Ammon's horn (tissue), 1 donor: ENCODE measurements around the gene ADAMTS12.
"Not testable (repeated sequence)": the region's sequence is repeated elsewhere in the genome, so short reads cannot be mapped to it uniquely, and the experiment has no call there.

Experiments used
- DNase-seq: peaks from one replicate; pipeline ENCODE4 v3.0.0-alpha.2; 2016; ENCODE audit warnings: low spot score

Gene ADAMTS12

GRCh38 chr5:33901156-33901555 is 9.4 kb upstream of the ADAMTS12 start:
- no peak for DNase-seq

- DNase-seq = no peak
These were observed 2.8 kb upstream of the ADAMTS12 start for GRCh38 chr5:33894566-33894965.

- DNase-seq = no peak
These were observed 889 bp upstream of the ADAMTS12 start for GRCh38 chr5:33892620-33893137.

- no peak for DNase-seq
These were observed 373 bp downstream of the ADAMTS12 start for GRCh38 chr5:33891446-33891787.

GRCh38 chr5:33890131-33891032 is 1.4 kb downstream of the ADAMTS12 start:
- DNase-seq = no peak

- no peak for DNase-seq
These were observed 3.2 kb downstream of the ADAMTS12 start for GRCh38 chr5:33888587-33888986.

- DNase-seq = no peak
These were observed 4.5 kb downstream of the ADAMTS12 start for GRCh38 chr5:33887268-33887667.

GRCh38 chr5:33886283-33886682 is 5.5 kb downstream of the ADAMTS12 start:
- DNase-seq = no peak

GRCh38 chr5:33885679-33886078 is 6.1 kb downstream of the ADAMTS12 start:
- no peak for DNase-seq

GRCh38 chr5:33883482-33883881 is 8.3 kb downstream of the ADAMTS12 start:
- no peak for DNase-seq

GRCh38 chr5:33880319-33880718 is 11.5 kb downstream of the ADAMTS12 start:
- DNase-seq = no peak

- no peak for DNase-seq
These were observed 14.3 kb downstream of the ADAMTS12 start for GRCh38 chr5:33877449-33877848.

- DNase-seq = no peak
These were observed 24.5 kb downstream of the ADAMTS12 start for GRCh38 chr5:33867241-33867640.

GRCh38 chr5:33859177-33859576 is 32.6 kb downstream of the ADAMTS12 start:
- not testable (repeated sequence) for DNase-seq

GRCh38 chr5:33857037-33857436 is 34.8 kb downstream of the ADAMTS12 start:
- DNase-seq = no peak

GRCh38 chr5:33855396-33855795 is 36.4 kb downstream of the ADAMTS12 start:
- no peak for DNase-seq

GRCh38 chr5:33854733-33855151 is 37.0 kb downstream of the ADAMTS12 start:
- no peak for DNase-seq

GRCh38 chr5:33852837-33853236 is 39.0 kb downstream of the ADAMTS12 start:
- DNase-seq = no peak

- no peak for DNase-seq
These were observed 39.5 kb downstream of the ADAMTS12 start for GRCh38 chr5:33852319-33852718.

GRCh38 chr5:33850100-33850594 is 41.6 kb downstream of the ADAMTS12 start:
- no peak for DNase-seq

GRCh38 chr5:33848554-33848953 is 43.2 kb downstream of the ADAMTS12 start:
- no peak for DNase-seq

GRCh38 chr5:33846851-33847250 is 44.9 kb downstream of the ADAMTS12 start:
- DNase-seq = no peak

GRCh38 chr5:33843579-33843978 is 48.2 kb downstream of the ADAMTS12 start:
- DNase-seq = no peak

- no peak for DNase-seq
These were observed 49.3 kb downstream of the ADAMTS12 start for GRCh38 chr5:33842456-33842855.
